NCI-H1092 treated with DMSO at 0.1 percent for 48 hours (cell line): Measurements from ENCODE around the gene TBATA.

Experiments
- DNase-seq: peaks from one replicate; lab custom pipeline; 2025; lab: John Stamatoyannopoulos, UW

The TBATA gene

GRCh38 chr10:70807556-70807955, 22.4 kb upstream of the TBATA start:
- no peak for DNase-seq

GRCh38 chr10:70806841-70807240, 21.7 kb upstream of the TBATA start:
- no peak for DNase-seq

DNA sequence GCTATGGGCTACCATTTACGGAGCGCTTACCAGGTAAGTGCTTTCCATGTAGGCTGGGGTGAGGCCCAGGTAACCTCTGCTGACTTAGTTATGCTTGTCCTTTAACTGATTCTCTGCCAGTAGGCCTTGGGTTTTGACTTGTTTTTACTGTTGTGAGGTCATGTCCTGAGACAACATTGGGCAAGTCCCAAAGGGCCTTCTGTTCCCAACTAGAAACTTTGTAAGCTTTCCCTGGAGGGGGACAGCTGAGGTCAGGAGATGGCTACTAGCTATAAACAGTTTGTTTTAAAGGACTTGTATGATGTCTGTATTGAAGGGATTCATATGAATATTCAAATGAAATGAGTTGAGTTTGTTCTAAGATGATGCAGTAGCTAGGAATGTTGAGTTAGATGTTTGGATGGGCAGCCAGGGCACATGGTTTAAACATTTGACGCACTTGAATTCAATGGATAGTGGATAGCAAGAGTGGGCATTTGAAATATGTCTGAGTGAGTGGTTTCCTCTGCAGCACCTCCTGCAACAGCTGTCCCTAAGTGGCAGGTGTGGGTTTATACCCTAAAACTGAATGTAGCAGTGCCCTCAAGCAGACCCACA, 20.5 kb upstream of the TBATA start:
- DNase-seq = no peak

DNA sequence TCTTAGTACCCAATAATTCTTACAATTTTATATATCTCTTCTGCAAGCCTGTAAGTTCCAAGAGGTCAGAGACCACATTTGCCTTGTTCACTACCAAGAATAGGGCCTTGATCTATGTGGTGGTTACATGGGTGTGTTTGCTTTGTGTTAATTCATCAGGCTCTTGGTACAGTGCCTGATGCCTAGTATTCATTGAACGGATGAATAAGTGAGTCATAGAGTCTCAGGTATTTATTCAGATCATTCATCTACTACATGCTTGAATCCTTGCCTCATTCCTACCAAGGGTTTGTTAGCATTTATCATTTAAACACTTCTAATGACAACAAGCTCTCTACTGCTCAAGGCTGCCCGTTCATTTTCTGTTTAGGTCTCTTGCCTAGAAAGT, 19.2 kb upstream of the TBATA start:
- DNase-seq = peak; percentile 55

GRCh38 chr10:70803775-70804420, 18.7 kb upstream of the TBATA start:
- peak; percentile 95 for DNase-seq

DNA sequence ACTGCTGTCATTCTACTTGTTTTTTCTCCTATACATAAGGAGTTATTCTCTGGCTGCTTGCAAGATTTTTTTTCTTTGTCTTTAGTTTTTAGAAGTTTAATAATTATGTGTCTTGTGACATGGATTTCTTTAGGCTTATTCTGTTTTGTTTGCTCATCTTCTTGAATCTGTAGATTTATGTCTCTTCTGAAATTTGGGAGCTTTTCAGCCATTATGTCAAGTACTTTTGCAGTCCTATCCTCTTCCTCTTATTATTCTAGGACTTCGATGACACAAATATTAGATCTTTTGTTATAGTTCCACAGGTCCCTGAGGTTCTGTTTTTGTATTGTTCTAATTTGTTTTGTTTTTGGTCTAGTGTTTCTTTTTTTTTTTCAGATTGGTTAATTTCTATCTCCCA, 16.7 kb upstream of the TBATA start:
- no peak for DNase-seq

DNA sequence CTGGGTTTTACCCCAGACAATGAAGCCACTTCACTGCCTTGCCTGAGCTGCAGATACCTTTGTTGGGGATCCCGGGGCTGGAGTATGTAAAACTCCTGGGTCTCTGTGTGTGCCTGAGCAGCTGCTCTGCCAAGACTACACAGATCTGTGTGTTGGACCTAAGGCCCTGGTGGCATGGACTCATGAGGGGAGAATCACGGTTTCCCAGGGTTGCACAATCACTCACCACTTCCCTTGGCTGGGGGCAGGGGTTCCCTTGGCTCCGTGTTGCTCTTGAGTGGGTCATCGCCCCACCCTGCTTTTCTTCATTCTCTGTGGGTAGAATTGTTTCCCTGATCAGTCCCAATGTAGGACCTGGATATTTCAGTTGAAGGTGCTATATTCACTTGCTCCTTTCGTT, 13.9 kb upstream of the TBATA start:
- DNase-seq = no peak

DNA sequence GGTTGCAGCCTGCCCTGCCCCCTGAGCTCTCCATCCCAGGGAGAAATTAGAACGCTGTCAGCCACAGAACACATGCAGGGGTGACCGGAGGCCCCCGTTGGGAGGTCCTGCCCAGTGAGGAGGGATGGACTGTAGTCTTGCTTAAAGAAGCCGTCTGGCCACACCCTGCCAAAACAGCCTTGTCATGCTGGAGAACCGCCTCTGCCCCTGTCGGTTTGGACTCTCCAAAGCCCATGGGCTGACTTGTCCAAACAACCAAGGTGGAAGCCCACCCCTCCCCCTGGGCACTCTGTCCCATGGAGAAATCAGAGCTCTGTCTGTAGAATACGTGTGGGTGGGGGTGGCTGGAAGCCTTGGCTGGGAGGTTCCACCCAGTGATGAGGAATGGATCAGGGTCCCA, 12.7 kb upstream of the TBATA start:
- DNase-seq = no peak

DNA sequence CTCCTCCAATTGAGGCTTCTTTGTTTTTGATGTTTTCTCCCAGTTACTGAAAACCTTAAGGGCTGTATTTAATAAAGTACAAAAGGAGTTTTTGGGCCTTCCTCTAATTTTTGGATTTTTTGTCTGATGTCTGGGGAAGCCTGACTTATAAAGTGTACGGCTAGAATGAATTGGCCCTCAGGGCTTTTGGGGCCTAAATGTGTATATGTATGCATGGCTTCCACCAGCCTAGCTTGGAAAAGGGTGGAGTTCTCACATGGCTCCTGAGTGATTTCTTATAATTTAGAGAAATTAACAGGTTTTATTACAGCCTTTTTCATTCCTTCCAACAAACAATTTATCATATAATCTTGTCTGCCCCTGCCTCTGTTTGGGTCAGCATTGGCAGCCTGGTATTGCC, 10.4 kb upstream of the TBATA start:
- DNase-seq = no peak

- no peak for DNase-seq
Observed at GRCh38 chr10:70791386-70792039, 6.3 kb upstream of the TBATA start.

GRCh38 chr10:70786799-70787415, 1.7 kb upstream of the TBATA start:
- no peak for DNase-seq

GRCh38 chr10:70784471-70784870, 706 bp downstream of the TBATA start:
- no peak for DNase-seq

DNA sequence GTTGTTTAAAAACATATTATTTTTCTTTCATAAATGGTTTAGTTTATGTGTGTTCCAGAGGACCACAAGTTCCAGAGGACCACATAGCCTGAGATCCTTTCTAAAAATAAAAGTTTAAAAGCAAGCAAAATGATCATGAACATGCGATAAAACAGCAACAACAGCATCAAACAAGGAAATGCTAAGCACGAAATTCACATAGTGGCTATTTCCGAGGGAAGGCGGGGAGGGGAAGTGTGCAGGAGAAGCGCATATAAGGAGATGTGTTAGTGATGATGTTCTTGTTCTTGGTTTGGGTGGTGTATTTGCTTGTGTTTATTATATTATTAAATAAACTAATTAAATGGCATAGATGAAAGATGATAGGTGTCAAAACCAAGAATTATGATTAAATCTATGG, 1.2 kb downstream of the TBATA start:
- DNase-seq = no peak

DNA sequence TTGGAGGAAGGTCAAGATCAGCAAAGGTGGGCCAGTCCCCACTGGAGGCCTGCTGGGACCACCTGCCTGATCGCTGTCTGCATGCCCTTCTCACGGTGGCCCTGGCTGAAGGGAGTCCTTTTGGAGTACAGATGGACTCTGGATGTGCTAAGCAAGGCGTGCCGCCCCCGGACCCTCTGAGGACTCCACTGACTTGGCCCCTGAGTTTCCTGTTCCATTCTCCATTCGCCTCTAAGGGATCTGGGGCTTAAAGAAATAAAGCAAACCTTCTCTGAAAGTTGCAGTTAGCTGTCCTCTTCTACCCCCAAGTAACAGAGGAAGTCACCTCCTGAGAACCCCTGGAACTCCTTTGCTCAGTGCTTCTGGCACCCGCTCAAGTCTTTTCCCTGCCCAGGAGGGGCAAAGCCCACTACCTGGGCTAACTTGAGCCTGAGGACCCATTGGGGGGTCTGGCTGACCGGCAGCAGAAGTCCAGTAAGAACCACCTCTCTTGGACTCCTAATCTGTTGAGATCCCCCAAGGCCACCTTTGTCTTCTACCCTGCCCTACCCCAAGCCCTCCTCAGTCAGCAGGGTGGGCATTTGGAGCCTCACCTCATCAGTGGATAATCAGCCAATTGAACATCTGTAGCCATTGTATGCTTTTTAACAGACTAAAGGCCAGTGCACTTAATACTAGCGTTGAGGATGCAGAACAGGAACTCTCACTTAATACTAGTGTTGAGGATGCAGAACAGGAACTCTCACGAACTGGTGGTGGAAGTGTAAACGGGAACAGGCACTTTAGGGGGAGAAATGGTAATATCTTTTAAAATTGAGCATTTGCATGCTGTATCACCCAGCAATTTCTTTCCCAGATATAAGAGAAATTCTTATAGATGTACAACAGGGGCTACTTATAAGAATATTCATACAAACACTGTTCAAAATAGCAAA, 2.2 kb downstream of the TBATA start:
- no peak for DNase-seq

GRCh38 chr10:70782086-70782745, 3.0 kb downstream of the TBATA start:
- DNase-seq = no peak

DNA sequence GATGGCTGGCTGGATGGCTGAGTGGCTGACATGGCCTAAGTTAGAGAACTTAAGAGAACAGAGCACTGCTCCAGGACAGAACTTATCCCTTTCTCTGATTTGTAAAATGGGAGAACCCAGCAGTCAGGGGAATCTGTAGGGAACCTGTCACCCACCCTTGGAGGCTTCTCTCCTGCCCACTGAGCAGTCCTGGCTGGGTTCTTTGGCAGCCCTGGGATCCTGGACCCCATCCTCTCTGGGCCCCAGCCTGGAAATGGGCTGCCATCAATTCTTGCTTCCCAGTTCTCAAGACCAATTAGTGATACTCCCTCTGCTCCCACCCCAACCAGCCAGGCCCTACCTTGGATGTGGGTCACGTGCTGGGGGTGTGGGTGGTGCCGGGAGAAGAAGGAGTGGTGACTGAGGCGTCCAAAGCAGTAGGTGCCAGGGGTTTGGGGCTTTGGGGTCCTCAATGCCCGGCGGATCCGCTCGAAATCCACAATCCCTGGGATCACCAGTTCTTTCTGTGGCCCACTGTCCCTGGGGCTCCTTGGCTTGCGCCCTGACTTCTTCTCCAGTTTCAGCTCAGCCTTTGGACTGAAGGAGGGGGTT, 3.6 kb downstream of the TBATA start:
- no peak for DNase-seq

GRCh38 chr10:70780772-70781171, 4.4 kb downstream of the TBATA start:
- DNase-seq = no peak

DNA sequence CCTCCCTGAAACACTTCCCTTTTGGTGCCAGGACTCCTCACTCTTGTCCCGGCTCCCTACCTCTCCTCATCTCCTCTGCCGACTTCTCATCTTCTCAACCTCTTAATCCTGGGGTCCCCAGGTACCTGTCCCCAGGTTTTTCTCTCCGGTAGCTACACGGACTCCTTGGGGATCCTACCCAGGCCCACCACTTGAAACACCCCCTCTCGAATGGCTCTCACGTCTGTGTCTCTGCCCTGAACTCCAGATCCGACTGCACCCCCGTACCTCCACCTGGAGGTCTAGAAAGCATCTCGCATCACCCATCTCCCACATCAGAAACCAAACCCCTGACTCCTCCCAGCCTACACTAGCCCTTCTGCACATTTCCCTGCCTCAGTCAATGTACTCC, 4.8 kb downstream of the TBATA start:
- DNase-seq = no peak

- no peak for DNase-seq
Observed at GRCh38 chr10:70779511-70780369, 5.4 kb downstream of the TBATA start.

DNA sequence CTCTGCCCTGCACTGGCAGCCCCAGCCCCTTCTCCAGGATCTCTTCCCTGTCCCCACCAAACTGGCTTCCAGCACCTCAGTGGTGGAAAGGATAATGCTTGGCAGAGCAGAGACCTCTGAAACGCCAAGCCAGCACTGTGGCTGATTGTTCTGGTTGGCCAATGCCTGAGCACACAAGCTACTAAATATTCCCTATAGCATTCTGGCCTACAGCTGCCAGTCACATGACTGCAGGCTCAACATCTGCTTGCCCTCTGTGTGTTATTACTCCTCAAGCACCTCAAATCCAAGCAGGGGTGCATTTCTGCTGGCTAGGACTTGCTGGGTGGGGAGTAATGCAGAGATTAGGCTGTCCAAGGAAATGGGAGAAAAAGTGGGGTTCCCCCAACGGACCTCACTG, 6.1 kb downstream of the TBATA start:
- no peak for DNase-seq
